HG03280 (cell line): ENCODE measurements around the gene SLC35A2.

Experiments
- ATAC-seq: cut with Tn5 transposase; IDR thresholded peaks from one replicate; pipeline ENCODE4 v1.9.1; 2021; ENCODE audit warnings: mild to moderate bottlenecking, moderate library complexity; ENCODE audit not compliant: unreplicated experiment

The SLC35A2 gene

GRCh38 chrX:48911412-48912182 is at the start of gene SLC35A2:
SLC35A2 (minus strand) TSS chrX:48911646; CDS start chrX:48911636, 10 bp downstream.
- ATAC-seq = peak; percentile 56

- no peak for ATAC-seq
Observed at GRCh38 chrX:48960291-48960690, 48.8 kb upstream of the SLC35A2 start.

DNA sequence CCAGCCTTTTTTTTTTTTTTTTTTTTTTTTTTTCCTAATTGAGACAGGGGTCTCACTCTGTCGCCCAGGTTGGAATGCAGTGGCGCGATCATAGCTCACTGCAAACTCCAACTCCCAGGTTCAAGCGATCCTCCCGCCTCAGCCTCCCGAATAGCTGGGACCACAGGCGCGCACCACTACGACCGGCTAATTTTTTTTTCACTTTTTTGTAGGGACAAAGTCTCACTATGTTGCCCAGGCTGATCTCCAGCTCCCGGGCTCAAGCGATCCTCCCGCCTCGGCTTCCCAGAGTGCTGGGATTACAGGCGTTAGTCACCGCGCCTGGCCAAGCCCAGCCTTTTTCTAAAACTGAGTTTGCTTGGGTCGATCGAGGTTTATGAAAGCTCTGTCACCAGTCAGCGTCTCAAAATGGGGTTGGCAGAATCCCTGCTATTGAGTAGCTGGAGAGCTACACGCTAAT is 47.2 kb upstream of the SLC35A2 start:
- no peak for ATAC-seq

DNA sequence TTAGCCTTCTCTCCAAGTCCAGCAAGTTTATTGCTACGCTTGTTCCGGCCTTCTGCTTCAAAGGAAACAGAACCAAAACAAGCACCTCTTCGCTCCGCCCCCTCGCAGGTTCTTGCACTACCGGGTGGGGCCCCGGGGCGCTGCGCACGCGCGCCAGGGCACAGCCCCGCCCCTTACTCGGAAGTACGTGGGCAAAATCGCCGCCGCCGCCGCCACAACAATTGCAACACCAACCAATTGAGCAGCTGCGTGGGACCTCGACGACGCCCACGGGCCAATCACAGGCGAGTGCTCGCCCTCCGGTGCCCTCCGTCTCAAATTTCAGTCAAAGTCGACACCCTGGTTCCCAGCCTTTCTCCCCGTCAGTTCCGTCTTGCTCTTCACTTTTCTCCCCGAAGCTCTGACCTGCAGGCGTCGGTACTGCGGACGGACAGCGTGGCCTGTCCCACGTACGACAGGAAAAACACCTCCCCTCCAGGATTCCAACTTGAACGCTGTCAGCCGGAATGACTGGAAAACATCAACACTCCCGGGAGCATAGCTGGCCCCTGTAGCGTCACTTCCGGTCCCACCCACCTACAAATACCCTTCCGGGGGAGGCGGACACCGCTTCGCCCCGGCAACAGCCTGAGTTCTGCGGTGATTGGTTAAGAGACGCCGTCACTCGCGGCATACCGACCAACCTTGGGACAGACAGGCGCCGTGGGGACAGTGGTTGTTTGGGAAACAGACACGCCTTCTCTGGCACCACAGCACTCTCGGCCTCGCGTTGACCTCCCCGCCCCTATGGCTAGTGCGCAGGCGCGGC is 46.6 kb upstream of the SLC35A2 start:
- ATAC-seq = peak; percentile 84

GRCh38 chrX:48957477-48957826 is 46.0 kb upstream of the SLC35A2 start, which contains the start of gene OTUD5:
OTUD5 (minus strand) TSS chrX:48957607; CDS start chrX:48957570, 37 bp downstream.
- peak; percentile 34 for ATAC-seq

- ATAC-seq = no peak
Observed at GRCh38 chrX:48956728-48957414, 45.4 kb upstream of the SLC35A2 start.

DNA sequence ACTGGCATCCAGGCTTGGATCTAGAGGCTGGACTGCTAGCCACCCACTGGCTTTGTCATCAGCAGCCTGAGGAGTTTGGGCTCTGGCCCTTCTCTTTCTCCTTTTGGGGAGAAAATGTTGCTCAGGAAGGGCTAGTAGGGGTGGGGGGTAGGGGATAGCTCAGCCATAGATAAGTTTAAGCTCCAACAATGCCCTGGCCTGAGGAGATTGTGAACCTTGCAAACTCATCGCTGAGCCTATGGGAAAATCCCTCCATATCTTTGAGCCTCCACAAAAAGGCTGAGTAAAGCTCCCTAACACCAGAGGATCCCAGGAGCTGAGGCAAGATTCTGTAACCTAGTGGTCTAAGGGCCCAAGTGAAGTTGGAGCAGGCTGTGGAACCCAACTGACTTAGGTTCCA is 37.1 kb upstream of the SLC35A2 start:
- no peak for ATAC-seq

DNA sequence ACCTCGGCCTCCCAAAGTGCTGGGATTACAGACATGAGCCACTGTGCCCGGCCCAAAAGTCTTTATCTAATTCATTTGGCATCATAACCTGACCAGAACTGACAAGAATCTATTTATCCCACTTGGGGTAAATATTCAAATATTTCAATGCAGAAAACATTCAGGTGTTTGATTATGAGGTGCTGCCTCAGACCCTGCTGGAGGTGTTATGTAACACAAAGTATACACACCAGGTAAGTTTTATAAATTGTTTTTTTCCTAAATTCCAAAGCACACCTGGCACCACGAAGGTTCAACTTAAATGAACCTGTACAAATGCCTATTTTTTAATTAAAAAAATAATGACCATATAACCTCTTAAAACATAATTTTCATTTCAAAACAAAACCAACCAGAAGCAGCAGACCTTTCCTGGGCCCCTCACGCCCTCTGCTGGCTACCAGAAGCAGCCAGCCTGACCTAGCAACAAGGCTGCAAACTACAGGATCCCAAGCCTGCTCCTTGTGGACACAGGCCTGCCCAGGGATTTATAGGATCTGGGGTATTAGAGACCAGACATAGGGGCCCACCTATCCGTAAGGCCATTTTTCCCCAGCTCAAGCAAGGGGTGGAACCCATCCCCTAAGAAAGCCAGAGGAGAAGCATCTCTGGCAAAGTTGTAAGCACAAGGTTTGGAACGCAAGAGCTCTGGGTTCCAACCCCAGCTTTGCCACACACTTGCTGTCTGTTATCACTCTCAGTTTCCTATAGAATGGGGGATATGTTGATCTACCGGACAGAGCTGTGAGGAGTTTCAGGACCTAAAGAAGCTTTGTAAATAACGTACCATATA is 34.3 kb upstream of the SLC35A2 start:
- ATAC-seq = no peak

DNA sequence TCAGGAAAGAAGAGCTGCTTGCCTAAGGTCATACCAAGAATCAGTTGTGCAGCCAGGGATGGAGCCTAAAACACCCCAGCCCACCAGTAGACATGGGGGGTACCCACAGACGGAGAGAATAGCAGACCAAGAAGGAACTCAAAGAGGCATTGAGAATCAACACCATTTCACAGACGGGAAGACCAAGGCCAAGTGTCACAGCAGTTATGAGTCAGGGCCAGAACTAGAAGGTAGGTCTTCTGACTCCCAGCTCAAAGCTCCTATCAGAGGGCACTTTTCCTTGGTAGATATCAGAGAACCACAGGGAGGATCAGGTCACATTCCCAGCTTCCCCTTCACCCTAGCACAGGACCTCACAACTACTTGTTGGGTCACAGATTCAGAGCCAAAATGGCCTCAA is 31.4 kb upstream of the SLC35A2 start:
- ATAC-seq = no peak

DNA sequence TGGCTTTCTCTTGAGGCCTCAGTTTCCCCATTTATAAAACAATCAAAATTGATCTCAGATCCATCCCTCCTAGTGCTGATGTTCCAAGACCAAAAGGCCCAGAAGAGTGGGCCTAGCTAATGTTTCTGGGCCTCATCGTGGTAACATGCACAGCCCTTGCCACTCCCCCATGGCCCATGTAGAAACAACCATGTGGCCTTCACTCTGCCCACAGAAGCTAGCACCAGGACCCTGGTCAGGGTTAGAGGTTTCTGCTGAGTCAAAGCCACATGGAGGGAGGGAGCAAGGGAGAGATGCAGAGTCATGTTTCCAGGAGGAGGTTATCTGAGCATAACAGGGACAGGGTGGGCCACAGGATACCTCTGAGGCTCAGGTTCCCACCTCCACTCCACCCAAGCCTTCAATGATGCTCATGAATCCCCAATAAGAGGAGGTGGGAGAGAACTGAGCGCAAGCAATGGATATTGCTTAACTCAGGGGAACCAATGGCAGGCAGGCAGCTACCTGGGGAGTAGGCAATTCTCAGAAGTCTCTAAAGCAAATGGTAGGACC is 29.0 kb upstream of the SLC35A2 start:
- no peak for ATAC-seq

DNA sequence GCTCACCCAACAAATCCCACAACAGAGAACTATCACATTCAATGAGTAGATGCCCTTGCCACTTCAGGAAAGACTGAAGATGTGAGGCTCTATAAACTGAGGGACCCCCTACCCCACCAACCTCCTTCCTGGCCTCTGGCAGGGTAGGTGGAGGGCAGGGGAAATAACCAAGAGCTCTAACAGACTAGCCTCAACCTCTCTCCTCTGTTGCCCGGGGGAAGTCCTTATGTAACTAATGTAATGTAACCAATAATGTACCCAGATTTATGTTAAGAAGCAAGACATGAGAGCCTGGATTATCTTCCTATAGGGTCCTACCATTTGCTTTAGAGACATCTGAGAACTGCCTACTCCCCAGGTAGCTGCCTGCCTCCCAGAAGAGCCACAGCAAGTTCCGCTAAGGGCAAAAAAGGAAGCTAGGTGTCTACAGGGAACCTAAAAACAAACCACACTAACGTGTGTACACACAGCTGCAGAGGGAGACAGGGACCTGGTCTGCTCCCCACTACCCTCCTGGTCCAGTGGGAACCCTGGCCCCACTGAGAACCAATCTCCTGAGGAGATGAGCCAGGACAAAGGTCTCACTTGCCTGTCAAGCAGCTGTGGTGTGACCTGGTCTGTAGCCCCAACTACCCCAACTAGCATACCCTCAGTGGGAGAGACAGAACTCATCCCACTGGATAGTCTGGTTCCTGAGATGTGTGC is 28.2 kb upstream of the SLC35A2 start:
- no peak for ATAC-seq

- ATAC-seq = peak; percentile 44
Observed at GRCh38 chrX:48938721-48939425, 27.4 kb upstream of the SLC35A2 start.

- ATAC-seq = peak; percentile 60
Observed at GRCh38 chrX:48937054-48937907, 25.8 kb upstream of the SLC35A2 start.

- no peak for ATAC-seq
Observed at GRCh38 chrX:48936429-48937053, 25.1 kb upstream of the SLC35A2 start.

- ATAC-seq = no peak
Observed at GRCh38 chrX:48935301-48935670, 23.8 kb upstream of the SLC35A2 start.

- no peak for ATAC-seq
Observed at GRCh38 chrX:48934581-48935300, 23.3 kb upstream of the SLC35A2 start.

GRCh38 chrX:48933757-48934156 is 22.3 kb upstream of the SLC35A2 start:
- no peak for ATAC-seq
